ENCODE results near the gene CEP112. TPM values are rescaled to one million over a fixed set of nuclear protein-coding genes. Genes with fewer than 3 reads are reported as not detected.

The CEP112 gene
- total and polyA plus RNA-seq, 10 of the 15 experiments (the other 5 are each of a cell fraction or from before 2014, with no cell fraction given): 0.11 to 3.8 (median 0.32) TPM; not detected in 1

DNA sequence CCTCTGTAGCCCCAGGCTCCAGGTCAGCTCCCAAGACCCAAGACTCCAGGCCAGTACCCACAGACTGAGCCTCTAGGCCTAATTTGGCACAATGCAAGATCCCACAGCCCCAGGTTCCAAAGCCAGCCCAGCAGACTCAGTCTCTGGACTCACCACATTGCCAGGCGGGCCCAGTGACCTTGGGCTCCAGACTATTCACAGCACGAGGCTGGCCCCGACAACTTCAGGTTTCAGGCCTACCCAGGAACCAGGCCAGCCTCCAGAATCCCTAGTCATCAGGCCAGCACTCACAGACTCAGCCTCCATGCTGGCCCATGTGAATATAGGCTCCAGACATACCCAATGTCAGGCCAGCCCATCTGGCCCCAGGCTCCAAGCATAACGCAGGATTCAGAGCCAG lies 103.8 kb downstream of the CEP112 start:
- ChIA-PET RAD21 (ENCODE audit: unreplicated experiment) (no interaction called here), SMC1A (ENCODE audit: uncharacterized antibody, unreplicated experiment) (no interaction called here), POLR2A (no interaction called here), CTCF (no interaction called here)
- Histone ChIP-seq H2AFZ (ENCODE audit: control insufficient read depth, low read depth, low read length) (no peak overlapping the region), H3K27ac (ENCODE audit: control insufficient read depth, insufficient read depth) (no peak overlapping the region), H3K36me3 (ENCODE audit: control insufficient read depth in 2 of 2, insufficient read depth in 2 of 2, low read length in 1 of 2) (no peaks in the 10 kb centered on the region), H3K27me3 (replicated peaks in 1 of 2; ENCODE audit: control insufficient read depth in 2 of 2, insufficient read depth in 2 of 2, low read length in 1 of 2) (no peaks in the 10 kb centered on the region), H3K79me2 (ENCODE audit: control insufficient read depth, insufficient read depth, low read length) (no peaks in the 10 kb centered on the region), H3K4me3 (no peak overlapping the region), H4K20me1 (ENCODE audit: control insufficient read depth, insufficient read depth) (no peaks in the 10 kb centered on the region), H3K4me1 (ENCODE audit: control insufficient read depth, insufficient read depth, low read length) (no peaks in the 10 kb centered on the region), H3K4me2 (ENCODE audit: control insufficient read depth, insufficient read depth) (no peak overlapping the region), H3K9ac (ENCODE audit: control insufficient read depth, insufficient read depth, low read length) (no peak overlapping the region), H3K9me3 (replicated peaks; ENCODE audit: control insufficient read depth, insufficient read depth, low read length) (no peaks in the 10 kb centered on the region; the same call in 2 of the 3 replicates)
- WGBS (ENCODE audit: insufficient coverage, insufficient replicate concordance, low lambda C conversion rate, missing lambda C conversion rate): 22% methylated on average over 4 of the region's 4 CpGs
- ATAC-seq: no peak
- intact Hi-C loops (cut with micrococcal nuclease; ENCODE audit: unreplicated experiment): no loop called here
- no peak for DNase-seq (ENCODE audit: low read depth, low spot score)
- in situ Hi-C loops (cut with MboI): no loop called here
- no peak for FAIRE-seq
- BruUV-seq (replicated peaks): no TSS peak
- TF ChIP-seq BHLHE40 (IDR thresholded peaks at IDR 0.05; ENCODE audit: borderline replicate concordance in 1 of 2, low read depth in 2 of 2, low read length in 1 of 2) (no peak), NBN (IDR thresholded peaks at IDR 0.05) (no peak)

DNA sequence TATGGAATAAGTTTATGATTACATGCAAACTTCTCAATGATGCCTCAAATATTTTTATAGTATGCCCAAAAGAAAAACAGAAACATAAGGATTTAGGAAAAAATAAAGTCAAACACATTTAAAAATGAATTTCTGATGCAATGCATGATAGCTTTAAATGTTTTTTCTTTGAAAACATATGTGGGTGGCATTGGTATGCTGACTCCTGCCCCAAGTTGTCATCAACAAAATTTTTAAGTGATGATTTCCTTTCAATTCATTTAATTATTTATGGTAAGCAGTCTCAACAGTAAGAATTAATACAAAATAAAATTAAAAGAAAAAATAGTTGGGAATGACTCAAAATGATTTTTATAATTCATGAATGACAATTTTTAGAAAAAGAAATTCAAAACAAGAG lies 104.9 kb downstream of the CEP112 start:
- intact Hi-C loops (cut with micrococcal nuclease; ENCODE audit: unreplicated experiment): no loop called here

More for the DNA sequence above, 104.9 kb downstream of the CEP112 start:
- ChIA-PET POLR2A (no interaction called here), CTCF (no interaction called here), RAD21 (ENCODE audit: unreplicated experiment) (no interaction called here), SMC1A (ENCODE audit: uncharacterized antibody, unreplicated experiment) (no interaction called here)
- H3K4me2 ChIP-seq (ENCODE audit: control insufficient read depth, insufficient read depth): no peak overlapping the region
- in situ Hi-C loops (cut with MboI): no loop called here
- H3K27me3 ChIP-seq (replicated peaks in 1 of 2; ENCODE audit: control insufficient read depth in 2 of 2, insufficient read depth in 2 of 2, low read length in 1 of 2): no peaks in the 10 kb centered on the region
- FAIRE-seq (no peak), ATAC-seq (no peak), DNase-seq (ENCODE audit: low read depth, low spot score) (no peak)
- H3K4me3 ChIP-seq: no peak overlapping the region
- no peaks in the 10 kb centered on the region for H4K20me1 ChIP-seq (ENCODE audit: control insufficient read depth, insufficient read depth)
- H3K9me3 ChIP-seq (replicated peaks; ENCODE audit: control insufficient read depth, insufficient read depth, low read length): no peaks in the 10 kb centered on the region; the same call in 2 of the 3 replicates
- no peak overlapping the region for H3K9ac ChIP-seq (ENCODE audit: control insufficient read depth, insufficient read depth, low read length)
- H3K27ac ChIP-seq (ENCODE audit: control insufficient read depth, insufficient read depth): no peak overlapping the region
- H3K79me2 ChIP-seq (ENCODE audit: control insufficient read depth, insufficient read depth, low read length): no peaks in the 10 kb centered on the region
- H3K36me3 ChIP-seq (ENCODE audit: control insufficient read depth in 2 of 2, insufficient read depth in 2 of 2, low read length in 1 of 2): no peaks in the 10 kb centered on the region
- TF ChIP-seq MEF2A (IDR thresholded peaks at IDR 0.05; ENCODE audit: insufficient read depth, low read depth, low read length) (no peak), POLR2AphosphoS2 (IDR thresholded peaks at IDR 0.05; ENCODE audit: low read depth, low read length) (no peak), YBX1 (IDR thresholded peaks at IDR 0.05) (no peak), ZNF274 (IDR thresholded peaks at IDR 0.05; ENCODE audit: insufficient read depth, insufficient read length) (no peak), MXI1 (IDR thresholded peaks at IDR 0.05; ENCODE audit: low read depth, low read length) (no peak), MEF2B (IDR thresholded peaks at IDR 0.05; ENCODE audit: partially characterized antibody, poor library complexity, severe bottlenecking) (no peak), SUPT20H (IDR thresholded peaks at IDR 0.05; ENCODE audit: borderline replicate concordance, control insufficient read depth, low read depth, low read length) (no peak), SREBF2 (IDR thresholded peaks at IDR 0.05; ENCODE audit: low read length) (no peak), HDAC2 (IDR thresholded peaks at IDR 0.05) (no peak), CBX5 (IDR thresholded peaks at IDR 0.05; ENCODE audit: low read depth) (no peak), BRCA1 (IDR thresholded peaks at IDR 0.05; ENCODE audit: low read depth, low read length) (no peak), SPI1 (IDR thresholded peaks at IDR 0.05; ENCODE audit: borderline replicate concordance, insufficient read depth, low read depth, low read length) (no peak), ESRRA (IDR thresholded peaks at IDR 0.05; ENCODE audit: low read length) (no peak), SUZ12 (IDR thresholded peaks at IDR 0.05; ENCODE audit: unreplicated experiment) (no peak), EP300 (IDR thresholded peaks at IDR 0.05; ENCODE audit: borderline replicate concordance in 1 of 2, control insufficient read depth in 1 of 2, low read depth in 2 of 2, low read length in 2 of 2) (no peak)
- TF ChIP-seq, protein P1, sequence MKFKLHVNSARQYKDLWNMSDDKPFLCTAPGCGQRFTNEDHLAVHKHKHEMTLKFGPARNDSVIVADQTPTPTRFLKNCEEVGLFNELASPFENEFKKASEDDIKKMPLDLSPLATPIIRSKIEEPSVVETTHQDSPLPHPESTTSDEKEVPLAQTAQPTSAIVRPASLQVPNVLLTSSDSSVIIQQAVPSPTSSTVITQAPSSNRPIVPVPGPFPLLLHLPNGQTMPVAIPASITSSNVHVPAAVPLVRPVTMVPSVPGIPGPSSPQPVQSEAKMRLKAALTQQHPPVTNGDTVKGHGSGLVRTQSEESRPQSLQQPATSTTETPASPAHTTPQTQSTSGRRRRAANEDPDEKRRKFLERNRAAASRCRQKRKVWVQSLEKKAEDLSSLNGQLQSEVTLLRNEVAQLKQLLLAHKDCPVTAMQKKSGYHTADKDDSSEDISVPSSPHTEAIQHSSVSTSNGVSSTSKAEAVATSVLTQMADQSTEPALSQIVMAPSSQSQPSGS (IDR thresholded peaks at IDR 0.05; ENCODE audit: low read length): no peak
- TF ChIP-seq, protein P2, sequence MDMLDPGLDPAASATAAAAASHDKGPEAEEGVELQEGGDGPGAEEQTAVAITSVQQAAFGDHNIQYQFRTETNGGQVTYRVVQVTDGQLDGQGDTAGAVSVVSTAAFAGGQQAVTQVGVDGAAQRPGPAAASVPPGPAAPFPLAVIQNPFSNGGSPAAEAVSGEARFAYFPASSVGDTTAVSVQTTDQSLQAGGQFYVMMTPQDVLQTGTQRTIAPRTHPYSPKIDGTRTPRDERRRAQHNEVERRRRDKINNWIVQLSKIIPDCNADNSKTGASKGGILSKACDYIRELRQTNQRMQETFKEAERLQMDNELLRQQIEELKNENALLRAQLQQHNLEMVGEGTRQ (IDR thresholded peaks at IDR 0.05; ENCODE audit: borderline replicate concordance, low read depth, low read length): no peak
- H2AFZ ChIP-seq (ENCODE audit: control insufficient read depth, low read depth, low read length): no peak overlapping the region
- BruUV-seq (replicated peaks): no TSS peak
- no peaks in the 10 kb centered on the region for H3K4me1 ChIP-seq (ENCODE audit: control insufficient read depth, insufficient read depth, low read length)

All from GM12878 (cell line).